Jurkat, Clone E6-1 (cell line): ENCODE results near the gene SKP1. TPM values are rescaled to one million over a fixed set of nuclear protein-coding genes. Genes with fewer than 3 reads are reported as not detected.
"Not testable (repeated sequence)": the region's sequence is repeated elsewhere in the genome, so short reads cannot be mapped to it uniquely, and the experiment has no call there.

ENCODE experiments used
- DNase-seq: peaks from one replicate; pipeline ENCODE4 v3.0.0-alpha.2; 2011; ENCODE audit warnings: low read depth, low spot score
- H3K4me3 ChIP-seq: 2 replicates; pipeline ENCODE4 v1.5.1; 2011; ENCODE audit warnings: mild to moderate bottlenecking, low read length, control low read depth, moderate library complexity
- polyA plus RNA-seq: library from polyadenylated mRNA; unstranded; fragments of >200 nt; gene quantifications from one replicate; pipeline ENCODE4 v1.2.1, GENCODE V29; 2012; ENCODE audit warnings: missing spikeins; ENCODE audit not compliant: insufficient read length, insufficient read depth

The SKP1 gene
- polyA plus RNA-seq, result 733 TPM

DNA sequence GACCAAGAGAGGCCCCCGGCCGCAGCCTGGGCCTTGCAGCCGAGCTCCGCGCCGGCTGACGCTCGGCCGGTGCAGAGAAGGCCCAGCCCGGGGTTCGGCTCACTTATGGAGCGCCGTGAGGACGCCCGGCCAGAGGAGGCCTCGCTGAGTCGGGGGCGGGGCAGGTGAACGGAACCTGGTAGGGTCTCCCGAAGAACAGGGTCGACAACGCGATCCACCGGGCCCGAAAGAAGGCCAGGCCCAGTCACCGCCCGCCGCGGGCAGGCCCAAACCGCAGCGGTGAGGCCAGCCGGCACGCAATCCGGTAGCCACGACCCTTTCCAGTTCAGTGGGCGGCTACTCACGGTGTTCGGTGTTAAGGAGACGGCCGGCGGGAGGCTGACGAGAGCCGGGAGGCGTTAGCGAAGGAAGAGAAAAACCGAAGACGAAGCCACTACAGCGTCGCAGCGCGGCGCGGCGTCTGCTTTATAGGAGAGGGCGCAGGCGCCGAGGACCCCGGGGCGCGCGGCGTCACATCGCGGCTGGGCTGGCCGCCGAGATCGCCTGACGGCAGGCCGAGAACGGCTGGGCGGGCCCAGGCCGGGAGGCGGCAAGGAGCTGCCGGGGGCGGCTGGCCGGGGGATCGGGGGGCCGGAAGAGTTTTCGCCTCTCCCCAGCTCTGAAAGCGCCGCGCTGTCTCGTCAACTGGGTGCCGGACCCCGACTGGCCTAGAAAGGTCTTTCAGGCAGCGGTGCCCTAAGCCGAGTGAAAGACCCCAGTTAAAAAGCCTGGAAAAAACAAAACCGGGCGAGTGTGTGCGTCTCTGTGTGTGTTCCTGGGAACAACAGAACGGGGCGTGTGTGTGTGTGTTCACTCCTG, at the start of gene SKP1:
TSS of gene SKP1 (minus strand) at position 440 of the 858 bp plus-strand sequence. CDS start 2,928 bp downstream, outside the sequence.
- DNase-seq, result peak; percentile 72
- H3K4me3 ChIP-seq, result peak within 1 kb of the TSS; percentile 88

DNA sequence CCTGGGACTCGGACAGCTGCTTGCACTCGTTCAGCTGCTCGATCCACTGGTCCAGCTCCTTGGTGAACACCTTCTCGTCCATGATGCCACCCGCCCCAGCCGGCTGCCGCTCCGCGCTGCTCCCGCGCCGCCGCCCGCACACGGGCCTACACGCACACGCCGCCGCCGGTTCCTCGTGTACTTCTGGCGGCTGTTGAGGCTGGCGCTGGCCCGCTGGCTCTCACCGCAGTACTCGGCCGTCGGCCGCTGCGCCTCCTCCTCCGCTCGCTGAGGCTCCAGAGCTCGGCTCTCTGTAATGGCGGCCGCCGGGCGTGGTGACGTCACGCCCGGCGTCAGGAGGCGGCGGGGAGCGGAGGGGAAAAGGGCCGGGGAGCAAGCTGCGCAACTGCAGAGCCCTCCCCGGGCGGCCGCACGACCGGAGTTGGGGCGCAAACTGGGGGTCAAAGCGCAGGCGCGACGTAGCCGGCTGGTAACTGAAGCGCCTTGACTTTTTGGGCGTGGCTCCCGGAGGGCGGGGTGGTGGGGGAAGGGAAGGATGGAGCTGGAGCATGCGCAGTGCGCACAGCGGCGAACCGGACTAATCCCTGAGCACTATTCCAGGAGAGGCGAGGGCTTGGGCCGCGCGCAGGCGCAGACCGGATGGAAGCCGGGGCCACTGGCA, 49.2 kb upstream of the SKP1 start, which contains the start of gene PPP2CA:
TSS of gene PPP2CA (minus strand) at position 294 of the 661 bp plus-strand sequence. CDS start at position 82, 212 bp downstream.
- DNase-seq, result peak; percentile 97
- peak within 1 kb of the TSS; percentile 68 for H3K4me3 ChIP-seq

DNA sequence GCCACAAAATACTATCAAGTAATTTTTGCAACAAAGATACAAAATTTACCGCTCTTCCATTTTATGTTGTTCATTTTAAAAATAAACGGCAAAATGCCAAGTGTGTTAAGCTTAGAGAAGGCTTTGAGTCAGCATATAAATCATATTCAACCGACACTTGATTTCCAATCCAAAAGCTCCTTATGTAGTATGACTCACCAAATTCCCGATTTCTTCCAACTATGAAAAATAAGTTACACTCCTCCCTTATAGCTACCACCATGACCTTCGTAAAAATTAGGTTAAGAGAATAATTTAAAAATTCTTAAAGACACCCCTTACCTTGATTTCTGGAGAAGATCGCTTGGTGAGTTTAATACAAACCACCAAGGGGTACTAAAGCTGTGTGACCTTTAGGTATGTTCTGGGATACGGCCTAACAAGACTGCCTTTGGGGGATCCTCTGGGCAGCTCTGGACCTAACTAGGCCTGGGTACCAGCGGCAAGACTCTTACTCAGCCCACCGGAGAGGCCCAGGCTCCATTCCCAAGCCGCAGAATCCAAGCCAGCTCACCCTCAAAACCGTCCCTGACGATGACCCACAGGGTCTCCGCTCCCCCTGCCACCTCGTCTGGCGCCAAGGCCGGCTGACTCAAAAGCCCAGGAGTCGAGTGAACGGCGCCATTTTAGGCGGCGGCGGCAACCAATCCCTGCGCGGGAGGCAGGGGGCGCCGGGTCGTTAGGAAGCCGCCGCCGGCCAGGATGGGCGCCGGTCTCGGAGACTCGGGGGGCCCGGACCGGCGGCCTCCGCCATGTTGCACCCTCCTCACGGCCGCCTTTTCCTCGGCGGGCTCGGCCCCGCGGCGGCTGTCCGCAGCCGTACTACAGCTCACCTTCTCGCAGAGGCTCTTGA, 48.4 kb upstream of the SKP1 start:
- H3K4me3 ChIP-seq, result peak overlapping the region; percentile 68
- DNase-seq, result peak; percentile 32

DNA sequence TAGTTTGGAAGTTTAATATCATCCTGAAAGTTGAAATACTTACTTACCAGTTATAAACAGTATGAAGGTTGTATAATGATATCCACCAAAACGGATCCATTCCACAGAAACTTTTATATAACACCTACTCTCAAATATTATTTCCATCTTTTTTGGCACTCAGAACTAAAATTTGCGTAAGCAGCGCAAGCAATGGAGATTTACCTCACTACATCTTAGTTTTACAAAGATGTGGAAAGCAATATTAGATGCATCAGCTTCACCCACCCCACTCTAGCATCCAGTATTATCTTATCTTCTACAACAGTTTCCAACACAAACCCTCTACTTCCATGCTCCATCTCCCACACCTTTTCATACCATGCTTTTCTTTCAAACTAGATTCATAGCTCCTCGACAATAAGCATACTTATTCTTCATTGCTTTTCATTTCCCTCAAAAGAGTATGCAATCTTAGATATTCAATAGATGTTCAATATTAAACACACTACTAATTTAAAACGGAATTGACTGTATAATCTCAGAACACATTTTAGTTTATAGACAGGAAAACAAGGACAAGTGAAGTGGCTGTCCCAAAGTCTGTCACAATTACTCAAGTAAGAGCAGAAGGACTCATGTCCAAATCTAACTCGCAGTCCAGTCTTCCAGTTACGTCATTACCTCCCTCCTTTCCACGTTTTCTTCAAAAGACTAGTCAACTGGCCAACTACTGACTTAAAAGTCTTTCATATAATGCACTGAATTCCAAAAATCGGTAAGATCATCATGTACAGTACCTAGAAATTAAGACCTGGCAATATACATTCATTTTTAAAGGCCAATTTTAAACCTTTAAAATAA, 46.9 kb upstream of the SKP1 start:
- no peak for DNase-seq
- H3K4me3 ChIP-seq, result peak overlapping the region; percentile 68

DNA sequence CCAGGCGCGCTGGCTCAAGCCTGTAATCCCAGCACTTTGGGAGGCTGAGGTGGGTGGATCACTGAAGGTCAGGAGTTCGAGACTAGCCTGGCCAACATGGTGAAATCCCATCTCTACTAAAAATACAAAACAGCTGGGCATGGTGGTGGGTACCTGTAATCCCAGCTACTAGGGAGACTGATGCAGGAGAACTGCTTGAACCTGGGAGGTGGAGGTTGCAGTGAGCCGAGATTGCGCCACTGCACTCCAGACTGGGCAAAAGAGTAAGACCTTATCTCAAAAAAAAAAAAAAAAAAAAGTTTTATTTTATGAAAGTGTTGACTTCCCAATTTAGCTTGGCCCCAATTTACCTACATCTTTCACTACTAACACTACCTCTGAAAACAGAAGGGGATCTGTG, 44.9 kb upstream of the SKP1 start:
- H3K4me3 ChIP-seq, DNase-seq: not testable (repeated sequence)

DNA sequence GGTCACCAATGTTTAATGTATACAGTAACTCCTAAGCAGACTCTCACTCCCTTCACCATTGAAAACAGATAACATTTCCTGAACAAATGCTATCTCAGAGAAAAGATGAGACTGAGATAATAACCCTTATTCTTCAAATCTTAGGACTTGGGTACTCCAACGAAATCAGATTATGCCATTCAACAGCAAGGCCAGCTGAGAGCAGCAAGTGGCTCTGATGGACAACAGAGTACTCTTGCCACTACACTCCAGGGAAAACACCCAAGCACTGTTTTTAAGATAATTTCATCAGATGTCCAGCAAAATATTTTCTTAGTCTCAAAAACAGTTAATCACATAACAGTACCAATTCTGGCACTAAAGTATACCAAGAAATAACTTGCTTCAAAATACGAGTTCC, 39.0 kb upstream of the SKP1 start:
- DNase-seq, result no peak
- H3K4me3 ChIP-seq, result no peak overlapping the region

DNA sequence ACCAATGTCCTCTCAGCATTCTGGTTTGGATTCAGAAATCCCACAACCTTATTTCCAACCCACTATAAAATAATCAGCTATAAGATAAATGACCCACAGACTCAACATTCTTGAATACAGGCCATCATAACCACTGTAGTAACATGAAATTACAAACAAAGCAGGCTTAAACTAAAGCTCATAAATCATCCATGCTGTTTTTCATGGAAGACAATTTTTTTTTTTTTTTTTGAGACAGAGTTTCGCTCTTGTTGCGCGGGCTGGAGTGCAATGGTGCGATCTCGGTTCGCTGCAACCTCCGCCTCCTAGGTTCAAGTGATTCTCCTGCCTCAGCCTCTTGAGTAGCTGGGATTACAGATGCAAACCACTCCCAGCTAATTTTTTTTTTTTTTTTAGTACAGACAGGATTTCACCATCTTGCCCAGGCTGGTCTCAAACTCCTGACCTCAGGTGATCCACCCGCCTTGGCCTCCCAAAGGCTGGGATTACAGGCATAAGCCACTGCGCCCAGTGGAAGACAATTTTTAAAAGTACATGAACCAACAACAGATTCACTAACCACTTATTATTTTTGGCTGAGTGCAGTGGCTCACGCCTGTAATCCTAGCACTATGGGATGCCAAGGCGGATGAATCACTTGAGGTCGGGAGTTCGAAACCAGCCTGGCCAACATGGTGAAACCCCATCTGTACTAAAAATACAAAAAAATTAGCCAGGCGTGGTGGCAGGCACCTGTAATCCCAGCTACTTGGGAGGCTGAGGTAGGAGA, 34.7 kb upstream of the SKP1 start:
- DNase-seq, H3K4me3 ChIP-seq: not testable (repeated sequence)

DNA sequence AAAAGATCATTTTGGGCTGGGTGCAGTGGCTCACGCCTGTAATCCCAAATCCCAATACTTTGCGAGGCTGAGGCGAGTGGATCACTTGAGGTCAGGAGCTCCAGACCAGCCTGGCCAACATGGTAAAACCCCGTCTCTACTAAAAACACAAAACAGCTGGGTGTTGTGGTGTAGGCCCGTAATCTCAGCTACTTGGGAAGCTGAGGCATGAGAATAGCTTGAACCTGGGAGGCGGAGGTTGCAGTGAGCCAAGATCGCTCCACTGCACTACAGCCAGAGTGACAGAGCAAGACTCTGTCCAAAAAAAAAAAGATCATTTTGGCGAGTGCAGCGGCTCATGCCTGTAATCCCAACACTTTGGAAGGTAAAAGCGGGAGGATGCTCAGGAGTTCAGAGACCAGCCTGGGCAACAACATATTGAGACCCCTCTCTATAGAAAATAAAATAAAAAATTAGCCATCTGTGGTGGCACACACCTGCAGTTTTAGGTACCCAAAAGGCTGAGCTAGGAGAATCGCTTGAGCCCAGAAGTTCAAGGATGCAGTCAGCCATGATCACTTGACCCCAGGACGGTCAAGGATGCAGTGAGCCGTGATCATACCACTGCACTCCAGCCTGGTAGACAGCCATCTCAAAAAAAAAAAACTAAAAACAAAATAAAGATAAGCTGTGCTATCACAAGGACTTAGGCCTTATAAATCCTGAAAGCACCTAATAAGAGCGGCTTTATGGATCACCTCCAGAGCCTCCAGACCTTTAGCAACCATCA, 32.9 kb upstream of the SKP1 start:
- no peak overlapping the region for H3K4me3 ChIP-seq
- no peak for DNase-seq

DNA sequence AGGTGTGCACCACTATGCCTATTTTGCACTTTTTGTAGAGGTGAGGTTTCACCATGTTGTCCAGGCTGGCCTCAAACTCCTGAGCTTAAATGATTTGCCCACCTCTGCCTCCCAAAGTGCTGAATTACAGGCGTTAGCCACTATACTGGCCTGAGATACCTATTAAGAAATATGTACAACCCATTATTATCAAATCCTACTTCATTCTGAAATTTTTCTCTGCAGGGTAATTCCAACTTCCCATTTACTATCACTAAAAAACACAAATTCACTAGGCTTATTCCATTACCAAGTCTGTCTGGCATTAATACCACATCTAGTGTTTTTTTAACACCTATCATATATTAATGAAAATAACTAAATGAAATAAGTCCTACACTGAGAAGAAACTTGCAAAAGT, 30.9 kb upstream of the SKP1 start:
- DNase-seq, result no peak
- H3K4me3 ChIP-seq, result no peak overlapping the region

DNA sequence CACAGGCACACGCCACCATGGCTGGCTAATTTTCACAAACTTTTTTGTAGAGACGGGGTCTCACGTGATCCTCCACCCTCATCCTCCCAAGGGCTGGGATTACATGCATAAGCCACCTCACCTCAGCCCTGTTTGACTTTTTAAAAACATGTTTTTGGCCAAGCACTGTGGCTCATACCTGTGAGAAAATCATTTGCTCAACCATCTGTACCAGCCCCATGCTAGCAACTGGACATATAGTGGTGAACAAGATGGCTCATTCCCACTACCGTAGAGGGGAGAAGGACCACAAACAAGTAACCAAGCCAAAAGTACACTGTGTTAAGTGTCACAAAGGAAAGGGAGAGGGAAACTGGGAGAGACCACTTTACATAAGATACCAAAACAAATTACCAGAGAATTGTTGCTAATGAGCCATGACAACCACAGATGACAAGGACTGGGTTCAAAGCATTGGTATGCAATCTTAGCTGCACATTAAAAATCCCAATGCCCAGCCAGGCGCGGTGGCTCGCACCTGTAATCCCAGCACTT, 29.9 kb upstream of the SKP1 start:
- H3K4me3 ChIP-seq, result no peak overlapping the region
- no peak for DNase-seq

DNA sequence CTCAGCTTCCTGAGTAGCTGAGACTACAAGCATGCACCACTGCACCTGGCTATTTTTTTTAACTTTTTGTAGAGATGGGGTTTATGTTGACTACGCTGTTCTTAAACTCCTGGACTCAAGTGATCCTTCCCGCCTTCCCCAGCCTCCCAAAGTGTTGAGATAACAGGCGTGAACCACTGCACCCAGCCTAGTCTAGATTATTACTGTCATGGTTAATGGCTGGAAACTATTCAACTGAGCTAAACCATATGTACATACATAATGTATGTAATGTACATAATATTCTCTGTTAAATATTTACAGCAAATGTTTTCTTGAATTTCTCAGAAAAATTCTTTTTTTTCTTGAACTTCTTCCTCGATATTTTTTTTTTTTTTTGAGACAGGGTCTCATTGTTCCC, 27.8 kb upstream of the SKP1 start:
- no peak for DNase-seq

DNA sequence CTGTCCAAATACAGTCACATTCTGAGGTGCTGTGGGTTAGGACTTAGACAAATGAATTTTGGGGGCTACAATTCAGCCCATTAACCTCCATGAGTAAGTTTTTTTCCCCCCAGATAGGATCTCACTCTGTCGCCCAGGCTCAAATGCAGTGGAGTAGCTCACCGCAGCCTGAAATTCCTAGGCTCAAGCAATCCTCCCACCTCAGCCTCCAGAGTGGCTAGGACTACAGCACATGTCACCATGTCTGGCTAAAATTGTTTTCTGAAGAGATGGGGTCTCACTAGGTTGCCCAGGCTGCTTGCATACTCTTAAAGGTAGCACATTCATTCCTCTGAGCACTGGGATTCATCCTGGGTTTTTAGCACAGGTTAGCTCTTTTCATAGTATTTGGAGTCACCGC, 26.9 kb upstream of the SKP1 start:
- no peak for DNase-seq
- no peak overlapping the region for H3K4me3 ChIP-seq

More for the DNA sequence above, 27.8 kb upstream of the SKP1 start:
- no peak overlapping the region for H3K4me3 ChIP-seq

DNA sequence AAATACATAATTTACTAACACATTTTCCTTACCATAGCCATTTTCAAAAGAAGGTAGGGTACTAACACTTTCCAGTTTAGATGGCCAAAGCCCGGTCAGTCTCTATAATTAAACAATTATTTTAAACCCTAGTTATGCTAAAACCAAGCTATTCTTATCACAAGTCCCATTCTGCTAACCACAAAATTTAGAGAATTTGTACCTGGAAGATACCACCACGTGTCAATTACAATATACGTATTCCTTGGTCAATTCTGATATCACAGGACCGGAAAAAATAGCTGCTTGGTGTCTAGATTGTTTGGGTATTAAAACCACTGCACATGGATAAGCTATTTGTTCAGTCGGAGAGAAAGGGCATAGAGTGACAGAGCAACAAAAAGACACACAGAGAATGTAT, 18.9 kb upstream of the SKP1 start:
- no peak overlapping the region for H3K4me3 ChIP-seq
- no peak for DNase-seq

DNA sequence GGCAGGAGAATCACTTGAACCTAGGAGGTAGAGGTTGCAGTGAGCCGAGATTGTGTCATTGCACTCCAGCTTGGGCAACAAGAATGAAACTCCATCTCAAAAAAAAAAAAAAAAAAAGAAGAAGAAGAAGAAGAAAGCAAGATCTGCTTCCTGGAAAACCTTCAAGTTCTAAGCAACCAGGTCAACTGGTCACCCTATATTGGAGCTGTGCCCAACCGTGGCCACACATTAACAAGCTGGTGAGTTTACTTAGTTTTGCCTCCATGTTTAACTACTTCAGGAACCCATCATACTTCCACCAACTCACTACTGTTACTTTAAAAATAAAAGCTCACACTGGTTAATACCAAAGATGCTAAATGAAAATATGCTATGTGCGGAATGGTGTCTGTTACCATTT, 12.3 kb upstream of the SKP1 start:
- DNase-seq, result no peak
- no peak overlapping the region for H3K4me3 ChIP-seq

DNA sequence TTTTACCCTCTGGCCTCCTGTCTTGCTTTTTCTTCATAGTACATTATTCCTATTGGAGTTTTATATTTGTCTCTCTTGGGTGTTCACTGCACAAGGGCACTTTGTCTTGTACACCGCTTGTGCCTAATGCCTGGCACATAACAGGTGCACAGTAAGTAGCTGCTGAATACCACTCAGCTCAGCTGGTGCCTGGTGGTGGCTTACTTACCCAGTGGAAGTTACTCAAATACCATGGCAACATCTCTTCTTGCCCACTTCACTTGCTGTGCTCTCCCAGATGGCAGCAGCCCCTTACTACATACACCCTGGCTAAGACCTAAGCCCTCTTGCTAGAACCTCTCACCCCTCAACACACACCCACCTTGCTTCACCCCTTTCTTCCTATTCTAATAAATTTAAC, 11.3 kb upstream of the SKP1 start:
- no peak overlapping the region for H3K4me3 ChIP-seq
- peak; percentile 33 for DNase-seq

DNA sequence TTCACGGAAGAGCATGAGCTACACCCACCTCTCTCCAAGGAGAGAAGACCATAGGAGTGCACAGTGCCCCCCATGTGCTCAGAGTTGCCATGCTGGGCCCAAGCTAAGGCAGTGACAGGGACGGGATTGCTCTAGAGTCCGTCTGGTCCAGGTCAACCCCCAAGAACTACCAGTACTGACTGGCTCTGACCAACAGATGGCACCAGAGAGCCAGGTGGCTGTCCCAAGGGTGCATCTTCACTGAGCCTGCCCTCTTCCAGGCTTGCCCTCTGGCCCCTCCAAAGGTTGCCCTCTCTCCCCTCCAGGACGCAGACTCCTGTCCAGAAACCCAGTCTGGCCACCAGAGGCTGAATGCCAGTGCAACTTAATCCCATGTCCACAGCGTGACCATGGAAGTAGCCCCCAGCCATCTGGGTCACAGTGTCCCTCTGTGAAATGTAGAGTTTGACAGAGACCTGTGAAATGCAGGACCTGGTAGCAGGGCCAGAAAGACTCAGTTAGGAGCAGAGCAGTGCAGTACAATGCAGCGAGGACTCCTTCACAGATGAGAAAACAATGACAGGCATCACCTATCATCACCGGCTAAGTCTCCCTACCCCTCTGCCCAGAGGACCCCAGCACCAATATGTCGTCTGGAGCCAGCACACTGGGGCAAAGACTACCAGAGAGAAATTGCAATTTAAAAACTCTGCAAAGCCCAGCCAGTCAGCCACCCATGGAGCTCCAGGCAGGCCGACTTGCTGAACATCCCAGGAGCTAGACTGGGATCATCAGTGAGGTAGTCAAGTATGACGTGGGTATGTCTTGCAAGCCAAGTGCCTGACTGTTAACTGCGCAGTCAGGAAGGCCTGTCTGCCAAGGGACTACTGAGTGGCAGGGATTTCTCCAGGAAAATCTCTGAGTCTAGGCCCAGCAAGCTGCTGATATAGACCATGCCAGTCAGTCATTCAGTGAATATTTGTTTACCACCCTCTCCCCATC, 7.7 kb upstream of the SKP1 start:
- peak; percentile 53 for DNase-seq
- no peak overlapping the region for H3K4me3 ChIP-seq
